GM20431 (cell line): Measurements from ENCODE around the gene CD44.

Source experiments
- in situ Hi-C: fragments of 300-500 bp; cut with MseI, MboI; formaldehyde crosslinking; loops from one replicate; pipeline ENCODE4 v1.15.0; 2020; ENCODE audit warnings: low sequenced_read_pairs; ENCODE audit not compliant: unreplicated experiment

Gene CD44

DNA sequence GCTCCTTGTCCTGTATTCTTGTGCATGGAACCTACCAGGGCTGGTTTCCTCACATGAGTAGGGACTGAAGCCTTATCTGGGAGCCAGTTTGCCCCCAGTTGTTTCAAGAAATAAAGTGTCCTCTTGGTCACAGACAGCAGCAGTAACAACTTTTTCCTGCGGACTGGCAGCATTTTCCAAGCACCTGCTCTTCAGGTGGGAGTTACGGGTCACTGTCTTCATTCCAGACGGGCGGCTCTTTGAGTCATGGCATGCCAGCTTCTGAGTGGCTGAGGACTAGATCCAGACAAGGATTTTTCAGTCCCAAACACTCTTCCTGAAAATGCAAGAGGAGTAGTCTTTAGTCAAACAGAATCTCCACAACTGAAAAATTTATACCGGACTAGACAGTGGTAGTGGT is 2.7 kb upstream of the CD44 start:
- in situ Hi-C loops, result no loop called here

DNA sequence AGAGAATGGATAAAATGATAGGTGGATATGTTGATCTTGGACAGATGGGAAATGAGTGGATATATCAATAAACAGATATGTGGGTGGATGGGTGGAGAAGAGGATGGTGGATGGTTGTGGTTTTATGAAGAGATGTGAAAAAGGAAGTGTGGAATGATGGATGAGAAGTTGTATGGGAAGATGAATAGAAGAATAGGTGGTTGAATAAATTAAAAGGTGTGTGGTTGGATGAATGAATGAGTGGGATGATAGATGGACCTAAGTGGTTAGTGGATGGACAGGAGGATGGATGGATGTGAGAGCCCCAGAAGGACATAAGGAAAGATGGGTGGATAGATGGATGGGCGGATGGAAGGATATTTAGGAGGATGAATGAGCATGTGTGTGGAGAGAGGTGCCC is 913 bp upstream of the CD44 start:
- in situ Hi-C loops, result no loop called here

DNA sequence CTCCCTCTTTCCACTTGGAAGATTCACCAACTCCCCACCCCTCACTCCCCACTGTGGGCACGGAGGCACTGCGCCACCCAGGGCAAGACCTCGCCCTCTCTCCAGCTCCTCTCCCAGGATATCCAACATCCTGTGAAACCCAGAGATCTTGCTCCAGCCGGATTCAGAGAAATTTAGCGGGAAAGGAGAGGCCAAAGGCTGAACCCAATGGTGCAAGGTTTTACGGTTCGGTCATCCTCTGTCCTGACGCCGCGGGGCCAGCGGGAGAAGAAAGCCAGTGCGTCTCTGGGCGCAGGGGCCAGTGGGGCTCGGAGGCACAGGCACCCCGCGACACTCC is 397 bp upstream of the CD44 start:
- in situ Hi-C loops, result no loop called here

DNA sequence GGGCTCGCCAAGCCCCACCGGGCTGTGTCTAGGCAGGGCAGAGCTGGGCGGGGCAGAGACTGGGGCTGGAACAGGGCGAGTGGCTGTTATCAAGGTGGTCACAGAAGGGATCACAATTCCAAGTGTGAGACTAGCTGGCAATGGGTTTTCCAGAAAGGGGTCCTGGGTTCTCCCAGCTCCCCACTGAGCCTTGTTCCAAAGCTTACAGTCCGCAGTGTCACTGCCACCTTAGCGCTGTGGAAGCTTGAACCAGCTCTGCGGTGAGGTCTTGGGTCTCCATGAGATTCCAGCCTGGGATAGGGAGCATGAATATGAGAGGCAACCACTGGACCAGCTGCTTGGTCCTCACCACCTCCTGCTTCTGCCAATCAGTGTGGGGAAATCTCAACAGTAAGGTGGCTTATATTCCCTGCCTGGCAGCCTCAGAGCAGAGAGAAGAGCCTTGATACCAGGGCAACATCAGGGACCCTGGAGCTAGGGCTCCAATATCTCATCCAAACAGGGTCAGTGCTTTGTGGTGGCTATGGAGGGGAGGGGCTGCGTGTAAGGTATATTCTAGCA is 831 bp downstream of the CD44 start:
- in situ Hi-C loops, result no loop called here

DNA sequence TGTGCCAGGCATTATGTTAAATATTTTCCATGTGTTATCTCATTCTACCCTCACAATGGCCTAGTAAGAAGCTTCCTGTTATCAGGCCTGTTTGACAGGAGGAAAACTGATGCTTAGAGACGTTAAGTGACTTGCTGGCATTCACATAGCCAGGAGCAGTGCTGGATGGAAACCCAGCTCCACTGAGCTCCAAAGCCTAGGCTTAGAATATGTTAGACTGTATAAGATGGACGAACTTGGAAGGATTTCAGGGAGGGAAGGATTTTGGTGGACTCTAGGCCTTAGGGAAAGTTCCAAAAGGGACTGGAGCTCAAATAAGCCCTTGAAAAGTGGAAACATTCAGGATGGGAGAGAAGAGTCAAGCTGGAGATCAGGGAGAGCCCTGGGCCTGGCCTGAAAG is 2.1 kb downstream of the CD44 start:
- in situ Hi-C loops, result no loop called here

DNA sequence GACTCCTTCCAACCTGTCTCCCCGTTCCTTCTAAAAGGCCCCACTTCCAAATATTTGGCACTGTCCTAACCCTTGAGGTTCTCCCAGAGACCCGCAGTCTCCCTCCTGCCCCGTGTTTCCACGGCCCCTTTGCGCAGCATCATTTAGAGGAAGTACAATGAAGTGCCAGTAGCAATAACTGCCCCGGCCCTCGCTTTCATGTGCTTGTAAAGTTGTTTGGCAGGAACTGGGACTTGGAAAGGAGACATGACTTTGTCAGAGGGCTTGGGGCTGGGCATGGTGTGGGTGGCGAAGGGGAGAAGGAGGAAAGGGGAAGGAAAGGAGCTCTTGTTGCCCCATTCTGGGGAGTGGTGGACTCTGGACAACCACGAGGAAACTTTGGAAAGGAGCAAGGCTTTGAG is 2.6 kb downstream of the CD44 start:
- in situ Hi-C loops, result no loop called here

DNA sequence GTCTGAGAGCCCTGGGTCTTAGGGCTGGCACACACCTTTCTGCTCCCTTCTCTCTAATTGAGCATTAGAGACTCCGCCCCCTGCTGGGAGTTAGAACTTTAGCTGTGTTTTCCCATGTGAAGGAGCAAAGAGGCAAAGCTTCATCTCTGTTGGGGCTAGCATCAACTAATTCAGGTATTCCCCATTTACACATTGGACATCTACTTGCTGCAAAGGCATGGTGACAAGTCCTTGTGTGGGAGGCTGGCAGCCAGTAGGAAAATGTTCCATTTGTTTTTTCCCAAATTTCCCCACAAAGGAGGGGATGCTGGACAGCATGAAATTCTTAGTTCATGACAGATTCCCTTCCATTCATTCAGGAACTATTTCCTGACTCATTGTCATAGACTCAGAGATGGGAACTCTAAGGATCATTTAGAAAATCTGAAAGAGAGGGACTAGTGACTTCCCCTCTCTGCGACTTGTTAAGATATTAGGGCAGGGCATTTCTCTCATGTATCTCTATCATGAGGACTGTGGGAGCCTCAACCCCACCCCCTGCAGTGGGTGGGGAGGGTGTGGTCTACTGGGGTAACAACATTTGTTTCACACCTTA is 3.6 kb downstream of the CD44 start:
- in situ Hi-C loops, result no loop called here

DNA sequence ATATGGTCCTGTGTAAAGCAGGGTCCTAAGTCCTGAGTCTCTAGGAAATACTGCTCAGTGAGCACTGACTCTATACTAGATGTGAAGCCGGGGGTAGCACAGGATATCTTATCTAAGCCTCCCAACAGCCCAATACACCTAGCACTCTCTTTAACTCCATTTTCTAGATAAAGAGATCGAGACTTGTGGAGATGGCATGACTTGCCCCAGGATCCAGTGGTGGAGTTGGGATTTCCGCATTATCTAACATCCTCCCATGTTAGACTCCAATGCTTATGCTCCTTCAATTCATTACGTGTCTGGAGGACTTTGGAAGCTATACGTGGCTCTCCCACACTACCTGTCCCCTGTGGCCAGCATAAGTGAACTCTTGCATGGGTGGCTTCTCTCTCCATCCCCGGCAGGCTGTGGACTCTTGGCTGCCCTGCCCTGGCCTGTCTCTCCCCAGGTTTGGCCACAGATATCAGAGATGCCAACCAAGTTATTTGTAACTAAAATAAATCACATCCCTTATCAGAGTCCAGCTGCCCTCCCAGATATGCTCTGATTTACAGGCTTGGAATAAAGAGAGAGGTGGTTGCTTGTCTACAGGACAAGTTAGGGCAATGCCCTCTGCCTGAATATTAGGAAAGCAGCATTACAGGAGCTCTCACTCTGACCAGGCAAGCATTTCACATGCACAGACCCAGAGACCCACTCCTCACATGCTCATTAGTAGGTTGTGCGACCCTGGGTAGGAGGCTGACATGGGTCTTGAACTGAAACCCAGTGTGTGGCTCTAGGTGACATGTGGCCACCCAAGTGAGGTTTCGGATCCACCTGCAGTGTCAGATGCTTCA is 4.5 kb downstream of the CD44 start:
- in situ Hi-C loops, result no loop called here

DNA sequence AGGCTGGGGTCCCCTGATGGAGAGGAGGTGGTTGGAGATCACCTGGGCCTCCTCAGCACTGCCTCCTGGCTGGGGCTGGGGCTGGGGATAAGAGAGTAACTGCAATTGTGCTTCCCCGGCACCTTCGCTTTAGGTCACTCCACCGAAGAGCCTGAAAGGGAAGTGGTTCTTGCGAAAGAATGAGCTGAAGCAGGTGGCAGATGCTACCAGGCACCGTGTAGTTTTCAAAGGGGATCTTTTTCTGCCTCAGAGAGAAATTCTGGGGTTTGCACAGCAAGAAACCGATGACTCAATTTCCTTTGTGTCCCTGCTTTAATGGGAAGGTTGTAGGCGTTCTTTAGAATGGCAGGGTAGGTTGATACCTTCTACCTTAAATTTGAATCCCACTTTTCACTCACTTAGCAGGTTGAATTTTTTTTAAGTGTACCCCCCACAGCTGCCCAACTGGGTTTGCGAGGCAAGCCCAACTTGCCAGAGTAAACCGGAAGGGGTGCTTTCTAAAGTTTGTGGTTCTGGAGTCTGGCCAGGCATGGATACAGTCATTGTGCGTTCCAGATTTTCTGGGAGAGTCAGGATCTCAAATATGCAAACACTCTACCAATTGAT is 5.3 kb downstream of the CD44 start:
- in situ Hi-C loops, result no loop called here

DNA sequence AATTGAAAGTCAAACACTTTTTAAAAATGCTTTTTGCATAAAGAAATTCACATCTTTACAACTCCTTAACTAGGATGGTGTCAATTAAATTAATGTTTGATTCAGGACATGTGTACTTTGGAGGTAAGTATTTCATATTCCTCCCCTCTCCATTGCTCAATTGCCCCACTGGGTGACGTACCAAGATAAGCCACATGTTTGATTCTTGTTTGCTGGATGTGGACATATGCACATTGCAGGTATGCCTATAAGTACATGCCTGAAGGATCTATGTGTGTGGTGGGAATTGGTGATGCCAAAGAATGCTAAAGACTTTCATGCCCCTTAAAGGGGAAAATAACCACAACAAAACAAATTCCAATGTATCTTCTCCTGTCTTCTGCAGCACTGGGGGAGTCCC is 5.8 kb downstream of the CD44 start:
- in situ Hi-C loops, result no loop called here

DNA sequence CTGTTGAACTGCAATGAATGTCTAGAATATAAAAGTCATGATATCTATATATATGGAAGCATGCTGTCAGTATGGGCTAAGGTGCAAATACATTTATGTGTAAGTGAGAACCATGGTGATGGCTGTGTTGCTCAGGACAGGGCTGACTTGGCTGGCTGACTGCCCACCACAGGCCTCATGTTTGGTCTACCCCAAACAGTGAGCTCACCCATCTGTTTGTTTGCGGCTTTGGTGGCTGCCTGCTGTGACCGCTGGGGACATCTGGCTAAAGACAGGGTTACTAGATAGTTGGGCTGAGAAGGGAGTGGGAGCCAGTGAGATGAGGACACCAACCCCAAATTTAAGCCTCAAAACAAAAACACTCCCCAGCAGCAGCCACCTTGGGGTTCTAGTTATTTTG is 6.3 kb downstream of the CD44 start:
- in situ Hi-C loops, result no loop called here

DNA sequence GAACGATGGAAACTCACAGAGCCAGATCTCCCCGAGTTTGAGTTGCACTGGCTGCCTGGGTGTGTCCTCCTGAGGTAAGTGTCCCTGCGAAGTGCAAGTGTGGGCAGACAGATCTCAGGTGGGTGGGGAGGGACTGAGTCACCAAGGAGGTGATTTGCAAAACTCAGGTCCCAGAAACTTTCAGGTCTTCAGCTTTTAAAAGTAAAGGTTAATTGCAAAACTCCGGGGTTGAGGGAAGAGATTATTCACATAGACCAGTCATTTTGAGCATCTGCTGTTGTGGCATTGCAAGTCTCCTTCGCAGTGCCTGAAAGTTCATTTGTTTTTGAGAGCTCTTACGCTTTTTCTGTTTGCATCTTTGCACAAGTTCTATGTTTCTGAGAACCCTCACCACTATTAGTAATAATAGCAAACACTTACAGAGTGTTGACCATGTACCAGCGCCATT is 7.1 kb downstream of the CD44 start:
- in situ Hi-C loops, result no loop called here

DNA sequence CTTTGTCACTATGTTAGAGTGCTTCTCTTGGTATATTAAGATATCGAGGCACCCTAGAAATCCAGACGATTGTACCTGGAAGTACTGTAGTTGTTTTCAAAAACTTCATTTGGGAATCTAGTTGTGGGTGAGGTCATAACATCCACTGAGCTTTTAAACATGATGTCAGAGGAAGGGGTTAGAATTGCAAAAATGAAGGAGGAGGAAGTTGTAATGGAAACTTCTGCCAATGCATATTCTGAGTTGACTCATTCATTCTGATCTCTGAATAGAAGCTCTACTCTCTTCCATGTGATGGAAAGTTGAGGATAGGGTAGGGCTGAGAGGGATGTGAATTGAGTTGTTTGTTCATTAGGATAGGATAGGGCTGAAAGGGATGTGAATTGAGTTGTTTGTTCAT is 7.7 kb downstream of the CD44 start:
- in situ Hi-C loops, result no loop called here

DNA sequence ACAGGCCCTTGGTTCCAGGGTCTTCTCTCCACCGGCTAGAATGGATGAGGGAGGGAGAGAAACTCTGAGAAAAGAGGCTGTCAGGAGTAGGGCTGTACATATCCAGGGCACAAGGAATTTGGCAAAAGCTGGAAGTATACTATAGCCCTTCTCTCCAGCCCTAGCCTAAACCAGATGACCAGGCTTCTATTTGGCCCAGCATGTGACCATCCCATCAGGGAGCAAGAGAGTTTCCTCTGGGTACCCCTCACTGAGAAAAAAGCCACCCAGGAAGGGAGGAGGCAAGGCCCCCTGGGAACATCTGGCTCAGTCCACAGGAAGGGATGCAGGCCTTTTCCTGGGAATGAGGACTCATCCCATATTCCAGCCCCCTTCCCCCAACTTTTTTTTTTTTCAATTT is 8.3 kb downstream of the CD44 start:
- in situ Hi-C loops, result no loop called here

DNA sequence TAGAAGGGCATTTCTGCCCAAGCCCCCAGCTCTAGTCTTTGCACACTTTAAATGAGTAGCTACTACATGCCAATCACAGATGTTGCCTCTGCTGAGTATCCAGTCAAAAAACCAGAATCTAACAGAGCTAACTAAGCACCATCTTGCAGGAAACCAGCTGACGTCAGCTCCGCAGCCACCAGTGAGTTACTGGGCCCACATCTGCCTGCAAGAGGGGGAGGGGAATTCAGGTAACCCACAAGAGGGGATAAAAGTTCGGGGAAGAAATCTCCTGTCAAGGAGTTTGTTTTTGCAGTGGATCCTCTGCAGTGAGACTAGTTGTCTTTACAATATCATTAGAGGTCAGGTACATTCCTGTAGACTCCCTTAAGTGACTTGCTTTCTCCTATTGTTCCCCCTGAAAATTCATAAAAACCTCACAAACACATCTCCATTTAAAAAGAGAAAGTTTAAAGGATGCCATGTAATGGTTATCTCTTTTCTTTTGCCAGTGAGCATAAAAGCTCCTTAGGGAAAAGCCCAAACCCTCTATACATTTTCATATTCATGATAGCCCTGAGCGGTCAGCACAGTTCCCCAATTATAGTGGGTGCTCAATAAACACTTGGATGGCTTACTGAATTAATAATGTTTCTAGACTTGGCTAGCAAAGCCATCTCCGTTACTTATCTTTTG is 9.3 kb downstream of the CD44 start:
- in situ Hi-C loops, result no loop called here

DNA sequence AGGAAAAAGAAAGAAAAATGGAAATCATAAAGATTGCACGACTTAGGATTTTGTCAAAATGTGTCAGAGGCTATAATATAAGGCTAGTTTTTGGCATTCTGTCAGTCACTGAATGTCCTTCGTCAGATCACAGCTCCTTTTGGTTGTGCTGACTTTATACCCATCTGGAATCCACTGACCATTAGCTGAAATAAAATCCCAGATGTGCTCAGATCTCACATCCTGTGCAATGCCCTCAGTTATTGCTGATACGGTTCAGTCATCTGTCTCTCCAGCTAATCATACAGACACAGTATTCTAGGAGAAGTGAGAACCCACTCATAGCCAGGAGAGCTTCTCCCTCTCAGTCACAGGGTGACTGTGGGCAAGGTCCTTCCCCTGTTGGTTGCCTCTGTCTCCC is 11.5 kb downstream of the CD44 start:
- in situ Hi-C loops, result no loop called here

DNA sequence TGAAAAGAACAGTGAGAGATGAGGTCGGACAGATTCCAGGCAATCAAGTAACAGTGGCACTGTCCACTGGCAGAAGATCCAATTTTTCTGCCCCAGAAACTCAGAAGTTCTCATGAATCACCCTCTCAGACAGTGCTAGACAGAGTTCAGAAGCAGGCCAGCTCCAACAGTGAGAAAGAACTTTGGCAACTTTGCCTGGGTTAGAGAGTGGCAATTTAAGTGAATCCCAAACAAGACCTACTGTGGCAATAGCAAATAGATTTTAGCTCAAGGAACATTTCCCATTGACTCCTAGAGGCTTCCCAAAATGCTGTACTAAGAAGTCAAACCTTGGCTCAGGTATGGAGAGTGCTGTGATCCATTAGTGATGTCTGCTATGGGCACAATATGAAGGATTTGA is 12.3 kb downstream of the CD44 start:
- in situ Hi-C loops, result no loop called here

DNA sequence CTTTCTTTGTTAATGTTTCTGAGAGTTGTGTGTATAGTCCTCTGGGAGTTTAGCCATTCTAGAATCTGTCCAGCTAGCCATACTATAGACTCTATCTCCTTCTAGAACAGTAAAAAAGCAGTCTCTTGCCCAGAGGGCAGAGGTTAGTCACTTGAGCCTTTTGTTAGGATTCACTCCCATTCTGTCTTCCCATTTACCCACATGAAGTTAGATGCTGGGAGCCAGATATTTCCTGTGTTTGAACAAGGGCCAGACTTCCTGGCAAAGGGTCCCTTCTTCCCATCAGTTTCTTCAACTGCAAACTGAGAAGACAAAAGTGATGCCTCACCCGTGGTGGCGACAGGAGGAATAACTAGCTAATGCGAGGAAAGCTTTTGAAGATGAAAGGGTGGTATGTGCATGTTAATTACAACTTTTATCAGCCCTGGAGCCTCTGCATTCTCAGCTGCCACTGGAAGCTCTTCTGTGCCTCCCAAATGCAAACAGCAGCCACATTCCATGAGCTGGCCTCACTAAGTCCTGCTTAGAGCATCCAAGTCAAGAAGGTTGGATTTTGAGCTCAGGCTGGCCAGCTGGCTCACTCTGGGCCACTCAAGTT is 12.8 kb downstream of the CD44 start:
- in situ Hi-C loops, result no loop called here

DNA sequence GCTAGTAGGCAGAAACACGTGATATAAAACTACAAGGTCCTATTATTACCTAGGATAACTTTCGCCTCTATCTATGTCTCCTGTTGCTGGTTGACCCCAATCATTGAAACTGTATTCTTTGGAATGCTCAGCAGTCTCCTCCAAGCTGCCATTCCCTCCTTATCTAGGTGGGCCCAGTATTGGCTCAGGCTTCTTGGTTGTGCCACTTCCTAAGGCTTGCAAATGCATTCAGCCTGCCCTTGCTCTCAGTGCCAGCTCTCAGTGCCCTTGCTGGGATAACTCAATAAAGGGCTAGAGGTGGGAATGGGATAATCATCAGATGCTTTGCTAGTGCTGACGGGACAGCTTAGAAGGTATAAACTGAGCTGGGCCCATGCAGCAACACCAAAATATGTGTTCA is 13.6 kb downstream of the CD44 start:
- in situ Hi-C loops, result no loop called here

DNA sequence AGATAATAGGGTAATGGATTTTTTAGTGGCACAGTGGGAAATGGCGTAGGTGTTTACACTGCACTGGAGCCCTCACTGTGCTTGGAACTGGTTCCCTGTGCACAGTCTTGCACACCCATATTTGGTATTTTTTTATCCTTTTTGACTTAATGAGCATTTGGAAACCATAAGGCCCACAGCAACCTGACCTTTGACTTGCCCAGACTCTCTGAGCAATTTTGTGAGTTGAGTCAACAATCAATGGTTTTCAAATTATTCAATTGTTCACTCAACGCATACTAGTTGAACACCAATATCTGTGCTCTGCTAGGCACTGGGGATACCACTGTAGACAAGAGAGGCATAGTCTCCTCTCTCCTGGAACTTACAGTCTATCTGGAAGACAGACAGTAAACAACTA is 14.3 kb downstream of the CD44 start:
- in situ Hi-C loops, result no loop called here
